Gastroesophageal sphincter (tissue), 4 donors: Measurements from ENCODE around the gene RGCC. TPM values are rescaled to one million over a fixed set of nuclear protein-coding genes. Genes with fewer than 3 reads are reported as not detected.

Experiments
- ATAC-seq: fragments of 150-250 bp; one replicate; pipeline ENCODE4 v1.9.1; 2016; ENCODE audit warnings: mild to moderate bottlenecking, moderate library complexity
- H3K27ac ChIP-seq, 4 donors: fragments of 200-600 bp; sonication (generic) in 3 of 4; 1 replicate in 3 of 4; 2 replicates in 1 of 4; pipeline ENCODE4 v1.5.1; 2016 to 2019
- H3K27me3 ChIP-seq: fragments of 200-600 bp; sonication (generic); one replicate; pipeline ENCODE4 v1.5.1; 2019
- H3K36me3 ChIP-seq, 2 donors: fragments of 200-600 bp; sonication (generic); one replicate each; pipeline ENCODE4 v1.5.1; 2019; ENCODE audit warnings: control low read depth in 1 of 2
- H3K4me1 ChIP-seq, 3 donors: fragments of 200-600 bp; sonication (generic); 1 replicate in 2 of 3; 2 replicates in 1 of 3; pipeline ENCODE4 v1.5.1; 2016 to 2019; ENCODE audit warnings: control low read depth in 2 of 3
- H3K4me3 ChIP-seq, 2 donors: fragments of 200-600 bp; sonication (generic); one replicate each; pipeline ENCODE4 v1.5.1; 2019; ENCODE audit warnings: mild to moderate bottlenecking in 1 of 2, moderate library complexity in 1 of 2
- H3K9me3 ChIP-seq, 3 donors: fragments of 200-600 bp; sonication (generic); one replicate each; pipeline ENCODE4 v1.5.1; 2017 to 2019; ENCODE audit warnings: control low read depth in 2 of 3
- EP300 ChIP-seq: sonication (generic); formaldehyde crosslinking; IDR thresholded peaks from one replicate; pipeline ENCODE4 v1.6.1; 2017; ENCODE audit warnings: antibody characterized with exemption, mild to moderate bottlenecking
- POLR2A ChIP-seq, 2 donors: fragments of 450-650 bp; IDR thresholded peaks; one replicate each; pipeline ENCODE4 v1.6.1; 2017; ENCODE audit warnings: antibody characterized with exemption in 2 of 2, mild to moderate bottlenecking in 2 of 2, moderate library complexity in 1 of 2
- POLR2AphosphoS5 ChIP-seq: sonication (generic); formaldehyde crosslinking; IDR thresholded peaks from one replicate; pipeline ENCODE4 v1.6.1; 2017; ENCODE audit warnings: antibody characterized with exemption
- WGBS, 2 donors: methylation state at CpG; one replicate each; pipeline ENCODE4 v1.1.5; 2018; ENCODE audit warnings: low coverage in 1 of 2; 5-methylcytosine and 5-hydroxymethylcytosine counted together
- total RNA-seq, 4 donors: library from RNA; depleted of rRNA; stranded (reverse); fragments of >200 nt; gene quantifications; one replicate each; pipeline ENCODE4 v1.1.0, GENCODE V29; 2016
- TF ChIP-seq, protein P1 (sequence below), 4 experiments: fragments of 200-600 bp in 2 of 4; fragments of 450-650 bp in 2 of 4; sonication (generic) in 1 of 4; IDR thresholded peaks; one replicate each; pipeline ENCODE4 v1.5.1; 2017 to 2019; ENCODE audit warnings: antibody characterized with exemption in 4 of 4, mild to moderate bottlenecking in 2 of 4, moderate library complexity in 2 of 4

Gene RGCC
- total RNA-seq, 4 donors from 2014 or later: 40.5 to 97.6 (median 59.9) TPM

DNA sequence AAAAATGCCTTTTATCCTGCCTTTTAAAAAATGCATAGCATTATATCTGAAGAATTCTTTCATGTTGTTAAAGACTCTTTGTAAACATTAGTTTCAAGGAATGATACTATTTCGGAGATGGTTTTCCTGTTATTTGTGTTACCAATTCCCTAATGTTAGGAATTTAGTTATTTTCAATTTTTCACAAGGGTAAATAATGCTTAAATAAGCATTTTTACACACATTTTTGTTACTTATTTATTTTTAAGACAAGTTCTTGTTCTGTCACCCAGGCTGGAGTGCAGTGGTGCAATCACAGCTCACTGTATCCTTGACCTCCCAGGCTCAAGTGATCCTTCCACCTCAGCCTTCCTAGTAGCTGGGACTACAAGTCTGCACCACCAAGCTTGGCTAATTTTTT is 49.0 kb downstream of the RGCC start:
- Histone ChIP-seq H3K36me3 (no peaks in the 10 kb centered on the region), H3K27ac (no peak overlapping the region), H3K9me3 (peaks cover 0 to 12% (median 0%) of the 10 kb centered on the region in 3 donors), H3K4me3 (no peak overlapping the region), H3K4me1 (no peaks in the 10 kb centered on the region), H3K27me3 (no peaks in the 10 kb centered on the region)
- 96 to 100% methylated on average over 1 of the region's 1 CpG for WGBS, 2 donors
- no peak for ATAC-seq
- TF ChIP-seq EP300: no peak
- TF ChIP-seq, protein P1, sequence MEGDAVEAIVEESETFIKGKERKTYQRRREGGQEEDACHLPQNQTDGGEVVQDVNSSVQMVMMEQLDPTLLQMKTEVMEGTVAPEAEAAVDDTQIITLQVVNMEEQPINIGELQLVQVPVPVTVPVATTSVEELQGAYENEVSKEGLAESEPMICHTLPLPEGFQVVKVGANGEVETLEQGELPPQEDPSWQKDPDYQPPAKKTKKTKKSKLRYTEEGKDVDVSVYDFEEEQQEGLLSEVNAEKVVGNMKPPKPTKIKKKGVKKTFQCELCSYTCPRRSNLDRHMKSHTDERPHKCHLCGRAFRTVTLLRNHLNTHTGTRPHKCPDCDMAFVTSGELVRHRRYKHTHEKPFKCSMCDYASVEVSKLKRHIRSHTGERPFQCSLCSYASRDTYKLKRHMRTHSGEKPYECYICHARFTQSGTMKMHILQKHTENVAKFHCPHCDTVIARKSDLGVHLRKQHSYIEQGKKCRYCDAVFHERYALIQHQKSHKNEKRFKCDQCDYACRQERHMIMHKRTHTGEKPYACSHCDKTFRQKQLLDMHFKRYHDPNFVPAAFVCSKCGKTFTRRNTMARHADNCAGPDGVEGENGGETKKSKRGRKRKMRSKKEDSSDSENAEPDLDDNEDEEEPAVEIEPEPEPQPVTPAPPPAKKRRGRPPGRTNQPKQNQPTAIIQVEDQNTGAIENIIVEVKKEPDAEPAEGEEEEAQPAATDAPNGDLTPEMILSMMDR (IDR thresholded peaks at IDR 0.05): no peak
- no peak for TF ChIP-seq POLR2AphosphoS5
- TF ChIP-seq POLR2A (IDR thresholded peaks at IDR 0.05): no peak

DNA sequence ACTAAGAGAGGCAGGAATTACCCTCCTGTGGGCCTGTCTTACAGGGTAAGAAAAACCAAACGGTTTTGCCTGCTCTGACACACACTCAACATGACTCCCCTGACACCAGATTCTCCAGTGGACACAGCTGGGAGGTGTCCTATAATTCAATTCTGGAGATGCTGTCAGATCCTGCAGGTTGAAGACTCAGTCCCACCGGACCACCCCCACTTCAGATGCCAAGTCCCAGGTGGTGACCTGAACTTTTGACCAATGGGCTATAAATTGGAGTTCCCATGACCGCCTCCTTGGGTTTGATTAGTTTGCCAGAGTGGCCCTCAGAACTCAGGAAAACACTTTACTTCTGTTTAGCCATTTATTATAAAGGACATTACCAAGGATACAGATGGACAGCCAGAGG is 52.6 kb downstream of the RGCC start:
- H3K27me3 ChIP-seq: no peaks in the 10 kb centered on the region
- H3K36me3 ChIP-seq: no peaks in the 10 kb centered on the region
- TF ChIP-seq EP300: no peak
- TF ChIP-seq, protein P1 (IDR thresholded peaks at IDR 0.05): no peak
- no peak for TF ChIP-seq POLR2AphosphoS5
- no peak for TF ChIP-seq POLR2A (IDR thresholded peaks at IDR 0.05)
- no peak for ATAC-seq
- WGBS, 2 donors: 60% methylated on average over 1 of the region's 3 CpGs; no CpG with 5 or more reads in 1 of the 2 donors
- H3K4me1 ChIP-seq: no peaks in the 10 kb centered on the region
- no peak overlapping the region for H3K27ac ChIP-seq
- no peak overlapping the region for H3K4me3 ChIP-seq
- H3K9me3 ChIP-seq: peaks cover 0 to 2% (median 0%) of the 10 kb centered on the region in 3 donors

DNA sequence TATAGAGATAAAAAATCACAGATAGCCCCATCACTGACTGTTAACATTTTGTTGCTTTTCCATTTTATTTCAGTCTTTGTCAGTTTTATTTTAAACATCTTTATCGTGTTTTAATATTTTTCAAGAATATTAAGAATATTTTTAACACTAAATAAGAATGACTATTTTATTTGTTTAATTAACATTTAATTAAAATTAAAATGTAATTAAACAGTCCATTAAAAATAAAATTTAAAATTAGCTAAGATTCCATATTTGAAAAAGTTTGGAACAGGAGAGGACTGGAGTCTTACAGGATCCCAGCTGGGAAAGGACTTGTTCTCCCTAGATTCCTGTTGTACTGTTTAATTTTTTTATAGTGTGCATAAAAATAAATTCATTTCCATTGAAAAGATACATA is 54.5 kb downstream of the RGCC start:
- Histone ChIP-seq H3K4me3 (no peak overlapping the region), H3K27me3 (no peaks in the 10 kb centered on the region), H3K27ac (no peak overlapping the region), H3K36me3 (no peaks in the 10 kb centered on the region), H3K9me3 (no peaks in the 10 kb centered on the region), H3K4me1 (no peaks in the 10 kb centered on the region)
- 83 to 85% methylated on average over 1 of the region's 1 CpG for WGBS, 2 donors
- TF ChIP-seq, protein P1 (IDR thresholded peaks at IDR 0.05): no peak
- TF ChIP-seq POLR2AphosphoS5 (no peak), EP300 (no peak), POLR2A (IDR thresholded peaks at IDR 0.05) (no peak)
- no peak for ATAC-seq

DNA sequence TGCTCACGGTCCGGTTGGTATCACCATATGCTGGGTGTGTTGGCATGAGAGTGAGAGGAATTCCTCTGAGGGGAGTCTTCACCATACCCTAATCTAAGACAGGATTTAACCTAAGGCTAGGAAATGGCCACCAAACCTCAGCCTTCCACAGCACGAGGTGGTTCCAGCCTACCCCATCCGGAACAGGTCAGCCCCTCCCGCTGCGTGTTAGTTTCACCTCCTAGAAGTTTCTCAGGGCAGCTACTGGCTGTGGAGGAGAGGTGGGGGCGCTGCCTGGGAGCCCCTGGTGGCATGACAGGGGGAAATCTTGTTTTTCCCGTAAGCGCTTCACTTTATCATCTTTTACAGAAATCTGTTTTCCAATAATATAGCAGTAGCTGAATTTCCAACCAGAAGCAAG is 55.1 kb downstream of the RGCC start:
- Histone ChIP-seq H3K36me3 (no peaks in the 10 kb centered on the region), H3K27me3 (no peaks in the 10 kb centered on the region), H3K4me1 (no peaks in the 10 kb centered on the region), H3K27ac (no peak overlapping the region), H3K9me3 (no peaks in the 10 kb centered on the region), H3K4me3 (no peak overlapping the region)
- 90 to 92% methylated on average over 4 to 7 of the region's 9 CpGs for WGBS, 2 donors
- ATAC-seq: no peak
- TF ChIP-seq POLR2AphosphoS5: no peak
- TF ChIP-seq EP300: no peak
- TF ChIP-seq, protein P1 (IDR thresholded peaks at IDR 0.05): no peak
- no peak for TF ChIP-seq POLR2A (IDR thresholded peaks at IDR 0.05)

DNA sequence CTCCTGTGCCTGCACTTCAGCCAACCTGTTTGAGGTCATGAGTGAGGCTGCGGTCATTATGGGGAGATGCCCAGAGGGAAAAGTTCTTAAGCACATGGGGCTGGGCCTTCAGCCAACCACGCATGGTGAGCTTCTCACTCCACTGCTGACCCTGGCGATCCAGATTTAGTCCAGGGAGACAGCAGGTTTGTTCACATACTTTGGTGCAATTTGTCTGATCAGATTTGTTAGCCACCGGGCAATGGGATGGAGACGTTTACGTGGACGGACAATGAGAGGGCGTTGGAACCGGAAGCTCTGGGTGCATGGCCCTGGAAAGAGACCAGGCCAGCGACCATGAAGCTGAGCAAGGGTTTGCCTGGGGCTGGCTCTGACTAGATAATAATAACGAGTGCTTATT is 56.2 kb downstream of the RGCC start:
- Histone ChIP-seq H3K4me3 (no peak overlapping the region), H3K27me3 (no peaks in the 10 kb centered on the region), H3K4me1 (no peaks in the 10 kb centered on the region), H3K9me3 (no peaks in the 10 kb centered on the region), H3K27ac (no peak overlapping the region), H3K36me3 (no peaks in the 10 kb centered on the region)
- no peak for ATAC-seq
- WGBS, 2 donors: 96% methylated on average over 5 of the region's 11 CpGs; no CpG with 5 or more reads in 1 of the 2 donors
- TF ChIP-seq, protein P1 (IDR thresholded peaks at IDR 0.05): no peak
- TF ChIP-seq EP300 (no peak), POLR2AphosphoS5 (no peak), POLR2A (IDR thresholded peaks at IDR 0.05) (no peak)
